H1 (cell line): ENCODE measurements around the gene LMAN1L. TPM values are rescaled to one million over a fixed set of nuclear protein-coding genes. Genes with fewer than 3 reads are reported as not detected.
A peak's percentile ranks its signal among the peaks of the same experiment; 100 is the strongest.

Source experiments
- CTCF ChIA-PET: fragments of 300-600 bp; sonication (Branson Sonifier 250); formaldehyde crosslinking; loops from one replicate; lab custom pipeline; 2021; ENCODE audit not compliant: partially characterized antibody; lab: Charles Lee
- POLR2A ChIA-PET: fragments of 300-600 bp; sonication (Branson Sonifier 250); formaldehyde crosslinking; loops from one replicate; lab custom pipeline; 2021; ENCODE audit warnings: inconsistent platforms; ENCODE audit not compliant: partially characterized antibody; lab: Charles Lee
- DNase-seq, 2 experiments: peaks; one replicate each; pipeline versions ENCODE4 v3.0.0 to v3.0.0-alpha.2; 2010 to 2022; ENCODE audit warnings: low spot score in 2 of 2, low read depth in 1 of 2, mixed read lengths in 1 of 2
- FAIRE-seq: peaks from 2 replicates; lab custom pipeline; 2011; peaks lifted over from hg19 to GRCh38; lab: Jason Lieb, UNC
- H2AFZ ChIP-seq: 2 replicates; pipeline ENCODE4 v1.8.1; 2012; ENCODE audit warnings: low read length, inconsistent platforms
- H2AK5ac ChIP-seq: 2 replicates; pipeline ENCODE4 v1.6.1; 2013; ENCODE audit warnings: low read depth, low read length
- H2BK120ac ChIP-seq: replicated peaks from 2 replicates; pipeline ENCODE3; 2013; ENCODE audit warnings: low read depth, low read length, inconsistent platforms
- H2BK12ac ChIP-seq: 2 replicates; pipeline ENCODE4 v1.6.1; 2013; ENCODE audit warnings: low read depth, low read length
- H2BK15ac ChIP-seq: 2 replicates; pipeline ENCODE4 v1.6.1; 2013; ENCODE audit warnings: low read length
- H2BK20ac ChIP-seq: 2 replicates; pipeline ENCODE4 v1.6.1; 2013; ENCODE audit warnings: low read length
- H2BK5ac ChIP-seq: 2 replicates; pipeline ENCODE4 v1.6.1; 2013; ENCODE audit warnings: low read depth, low read length
- H3K14ac ChIP-seq: 2 replicates; pipeline ENCODE4 v1.6.1; 2013; ENCODE audit warnings: inconsistent platforms; ENCODE audit not compliant: insufficient read length
- H3K18ac ChIP-seq: 2 replicates; pipeline ENCODE4 v1.6.1; 2013; ENCODE audit warnings: low read length; ENCODE audit errors: extremely low read depth
- H3K23ac ChIP-seq: 2 replicates; pipeline ENCODE4 v1.6.1; 2013; ENCODE audit warnings: inconsistent platforms; ENCODE audit not compliant: insufficient read length
- H3K23me2 ChIP-seq: 2 replicates; pipeline ENCODE4 v1.6.1; 2013; ENCODE audit warnings: low read depth, low read length
- H3K27ac ChIP-seq: 2 replicates; pipeline ENCODE4 v1.6.1; 2011; ENCODE audit warnings: low read depth, low read length, inconsistent platforms
- H3K27me3 ChIP-seq, 4 experiments: replicated peaks in 1 of 4; 1 replicate in 1 of 4; 2 replicates in 3 of 4; pipeline versions ENCODE4 v1.6.1 to v1.8.1; 2011 to 2013; ENCODE audit warnings: low read length in 3 of 4, mild to moderate bottlenecking in 3 of 4, inconsistent platforms in 2 of 4, mixed read lengths in 2 of 4, moderate library complexity in 1 of 4; ENCODE audit not compliant: control insufficient read depth in 3 of 4, insufficient read depth in 3 of 4; ENCODE audit errors: extremely low read depth in 1 of 4
- H3K36me3 ChIP-seq, 4 experiments: 2 replicates each; pipeline versions ENCODE4 v1.6.1 to v1.8.1; 2011 to 2013; ENCODE audit warnings: mild to moderate bottlenecking in 4 of 4, low read length in 3 of 4, moderate library complexity in 2 of 4, control low read depth in 1 of 4, inconsistent platforms in 1 of 4; ENCODE audit not compliant: insufficient read depth in 4 of 4, control insufficient read depth in 2 of 4
- H3K4ac ChIP-seq: replicated peaks from 2 replicates; pipeline ENCODE3; 2013; ENCODE audit warnings: low read length, low read depth, mixed read lengths, inconsistent platforms; ENCODE audit not compliant: insufficient read length
- H3K4me1 ChIP-seq, 4 experiments: replicated peaks in 1 of 4; 1 replicate in 1 of 4; 2 replicates in 3 of 4; pipeline versions ENCODE4 v1.6.1 to v1.8.1; 2011 to 2013; ENCODE audit warnings: low read length in 3 of 4, inconsistent platforms in 2 of 4, mixed read lengths in 1 of 4; ENCODE audit not compliant: insufficient read depth in 4 of 4, control insufficient read depth in 3 of 4
- H3K4me2 ChIP-seq, 2 experiments: 2 replicates each; pipeline versions ENCODE4 v1.6.1 to v1.8.1; 2011 to 2013; ENCODE audit warnings: low read depth in 2 of 2, low read length in 2 of 2, control low read depth in 1 of 2, inconsistent platforms in 1 of 2, mild to moderate bottlenecking in 1 of 2; ENCODE audit not compliant: insufficient read depth in 1 of 2
- H3K4me3 ChIP-seq, 4 experiments: fragments of 200-600, 300-600 bp in 1 of 4; sonication (generic), shearing (Covaris generic), sonication (Bioruptor Twin) in 1 of 4; 2 replicates each; pipeline versions ENCODE4 v1.5.1 to v1.8.1; 2011 to 2016; ENCODE audit warnings: low read length in 4 of 4, low read depth in 3 of 4, control low read depth in 2 of 4, inconsistent platforms in 2 of 4, mild to moderate bottlenecking in 2 of 4, mixed read lengths in 1 of 4, moderate library complexity in 1 of 4; ENCODE audit not compliant: insufficient read depth in 2 of 4; ENCODE audit errors: extremely low read depth in 1 of 4
- H3K56ac ChIP-seq: replicated peaks from 2 replicates; pipeline ENCODE3; 2013; ENCODE audit warnings: low read depth, mild to moderate bottlenecking, mixed read lengths, low read length, inconsistent platforms; ENCODE audit not compliant: insufficient read length
- H3K79me1 ChIP-seq: 2 replicates; pipeline ENCODE4 v1.6.1; 2013; ENCODE audit warnings: low read depth, low read length, control low read depth
- H3K79me2 ChIP-seq, 2 experiments: 2 replicates each; pipeline versions ENCODE4 v1.6.1 to v1.8.1; 2012 to 2013; ENCODE audit warnings: low read length in 2 of 2, mild to moderate bottlenecking in 2 of 2, inconsistent platforms in 1 of 2; ENCODE audit not compliant: insufficient read depth in 2 of 2, control insufficient read depth in 1 of 2
- H3K9ac ChIP-seq, 4 experiments: replicated peaks in 1 of 4; 1 replicate in 1 of 4; 2 replicates in 3 of 4; pipeline versions ENCODE4 v1.6.1 to v1.8.1; 2011 to 2013; ENCODE audit warnings: low read depth in 3 of 4, low read length in 3 of 4, control low read depth in 2 of 4, mild to moderate bottlenecking in 2 of 4, moderate library complexity in 2 of 4, inconsistent platforms in 1 of 4; ENCODE audit errors: extremely low read depth in 1 of 4
- H3K9me3 ChIP-seq, 2 experiments: 2 replicates each; pipeline versions ENCODE4 v1.6.1 to v1.8.1; 2012 to 2013; ENCODE audit warnings: mild to moderate bottlenecking in 2 of 2, moderate library complexity in 2 of 2, control low read depth in 1 of 2, inconsistent platforms in 1 of 2, low read depth in 1 of 2, low read length in 1 of 2, mixed read lengths in 1 of 2; ENCODE audit not compliant: insufficient read depth in 2 of 2
- H4K20me1 ChIP-seq, 2 experiments: replicated peaks in 1 of 2; 2 replicates each; pipeline versions ENCODE3 to v1.8.1; 2011 to 2013; ENCODE audit warnings: inconsistent platforms in 2 of 2, low read length in 2 of 2, mild to moderate bottlenecking in 1 of 2; ENCODE audit not compliant: insufficient read depth in 2 of 2, control insufficient read depth in 1 of 2
- H4K5ac ChIP-seq: 2 replicates; pipeline ENCODE4 v1.6.1; 2013; ENCODE audit warnings: low read length, low read depth, mixed read lengths, inconsistent platforms; ENCODE audit not compliant: insufficient read length
- H4K8ac ChIP-seq: 2 replicates; pipeline ENCODE4 v1.8.0; 2013; ENCODE audit warnings: mild to moderate bottlenecking, moderate library complexity, low read length, inconsistent platforms; ENCODE audit not compliant: insufficient read depth; ENCODE audit errors: extremely low read depth
- H4K91ac ChIP-seq: replicated peaks from 2 replicates; pipeline ENCODE3; 2013; ENCODE audit warnings: low read length, mixed read lengths, inconsistent platforms; ENCODE audit not compliant: insufficient read length
- CTBP2 ChIP-seq: IDR thresholded peaks from 2 replicates; pipeline ENCODE4 v1.7.0; 2011; ENCODE audit warnings: borderline replicate concordance, mild to moderate bottlenecking, moderate library complexity, mixed read lengths, low read length; ENCODE audit not compliant: insufficient read depth, insufficient read length
- CTCF ChIP-seq, 3 experiments: IDR thresholded peaks; 1 replicate in 2 of 3; 2 replicates in 1 of 3; pipeline versions ENCODE4 v1.5.1 to v1.6.1; 2011; ENCODE audit warnings: low read length in 3 of 3, mild to moderate bottlenecking in 3 of 3, inconsistent platforms in 2 of 3, low read depth in 1 of 3, moderate library complexity in 1 of 3; ENCODE audit not compliant: insufficient read depth in 1 of 3; ENCODE audit errors: control extremely low read depth in 1 of 3
- EP300 ChIP-seq, 2 experiments: IDR thresholded peaks; 1 replicate in 1 of 2; 2 replicates in 1 of 2; pipeline ENCODE4 v1.6.1; 2011 to 2012; ENCODE audit warnings: low read depth in 2 of 2, low read length in 2 of 2, mild to moderate bottlenecking in 2 of 2, borderline replicate concordance in 1 of 2, inconsistent platforms in 1 of 2, moderate library complexity in 1 of 2
- POLR2A ChIP-seq, 2 experiments: IDR thresholded peaks; 1 replicate in 1 of 2; 2 replicates in 1 of 2; pipeline ENCODE4 v1.6.1; 2011; ENCODE audit warnings: low read depth in 2 of 2, low read length in 2 of 2, mild to moderate bottlenecking in 2 of 2; ENCODE audit errors: control extremely low read depth in 1 of 2
- RAD21 ChIP-seq, 2 experiments: IDR thresholded peaks in 1 of 2; conservative IDR thresholded peaks in 1 of 2; 2 replicates each; pipeline ENCODE4 v1.6.1; 2011; ENCODE audit warnings: low read depth in 2 of 2, low read length in 2 of 2, improper control_type of control experiment in 1 of 2, inconsistent platforms in 1 of 2, mild to moderate bottlenecking in 1 of 2, moderate library complexity in 1 of 2
- SP4 ChIP-seq: IDR thresholded peaks from 2 replicates; pipeline ENCODE4 v1.6.1; 2012; ENCODE audit warnings: low read length, inconsistent platforms
- TEAD4 ChIP-seq: IDR thresholded peaks from 2 replicates; pipeline ENCODE4 v1.6.1; 2012; ENCODE audit warnings: low read depth, low read length, inconsistent platforms, mixed read lengths
- ZNF274 ChIP-seq: IDR thresholded peaks from 2 replicates; pipeline ENCODE4 v1.7.0; 2012; ENCODE audit warnings: low read length, borderline replicate concordance; ENCODE audit errors: extremely low read depth
- whole genome bisulfite sequencing, 2 experiments: shearing (Covaris generic) in 1 of 2; methylation state at CpG; one replicate each; pipeline versions ENCODE4 v1.1.6 to v1.1.7; 2013 to 2015; ENCODE audit warnings: low lambda C conversion rate in 2 of 2, mixed read lengths in 2 of 2, inconsistent platforms in 1 of 2, low coverage in 1 of 2, missing lambda C conversion rate in 1 of 2; ENCODE audit not compliant: insufficient replicate concordance in 2 of 2, insufficient coverage in 1 of 2, insufficient read length in 1 of 2; ENCODE audit errors: extremely low coverage in 1 of 2, missing lambda C conversion rate in 1 of 2; 5-methylcytosine and 5-hydroxymethylcytosine counted together
- polyA plus RNA-seq, 7 experiments: library from polyadenylated mRNA; depleted of rRNA in 3 of 7; stranded (reverse) in 5 of 7; unstranded in 2 of 7; fragments of >200 nt in 5 of 7; fragments of 200-250 nt in 2 of 7; gene quantifications; 1 replicate in 5 of 7; 2 replicates in 1 of 7; 4 replicates in 1 of 7; pipeline versions ENCODE4 v1.2.1 to v1.2.3, GENCODE V29; 2011 to 2013; ENCODE audit warnings: missing spikeins in 2 of 7, mixed read lengths in 2 of 7
- total RNA-seq: library from RNA; stranded (reverse); fragmentation: NEBNext Ultra II Directional; extraction: Animal tissue kit (Norgen Biotek cat#: 25700); gene quantifications from 2 replicates; pipeline ENCODE4 v1.2.1, GENCODE V29; 2021

Gene LMAN1L
- total and polyA plus RNA-seq, 2 of the 8 experiments (the other 6 are each of a cell fraction or from before 2014, with no cell fraction given) = not detected

- H3K4me1 ChIP-seq = peaks cover 0 to 5% (median 2%) of the 10 kb centered on the region in 4 experiments; a peak in 3 of 7 replicates
- H3K4me2 ChIP-seq = no peak overlapping the region; a peak in 1 of 4 replicates
- DNase-seq (peak; percentile 34 to 96), FAIRE-seq (no peak)
- no peak overlapping the region for H3K27ac ChIP-seq
- no peak overlapping the region for H3K23ac ChIP-seq
- no peak overlapping the region; the same call in 1 of the 2 replicates for H4K8ac ChIP-seq
- 59% methylated on average over 18 of the region's 18 CpGs; no CpG with 5 or more reads in 1 of the 2 experiments for WGBS, 2 experiments
- H4K20me1 ChIP-seq = peaks cover 2 to 14% of the 10 kb centered on the region in 2 experiments
- no peak overlapping the region for H2BK15ac ChIP-seq
- H3K18ac ChIP-seq = no peak overlapping the region; the same call in 1 of the 2 replicates
- H3K14ac ChIP-seq = no peak overlapping the region
- H2BK5ac ChIP-seq = peak overlapping the region; percentile 50; the same call in 1 of the 2 replicates
- peak overlapping the region; percentile 9 for H4K5ac ChIP-seq
- peak overlapping the region; percentile 81 for H4K91ac ChIP-seq
- no peak overlapping the region for H2BK20ac ChIP-seq
- no peaks in the 10 kb centered on the region for H3K27me3 ChIP-seq
- H2AFZ ChIP-seq = no peak overlapping the region
- H3K23me2 ChIP-seq = no peaks in the 10 kb centered on the region
- POLR2A ChIA-PET = interaction anchor here (0.7 to 3.6 kb wide), 7 partner anchors 9 to 126 kb away, joined by 3 to 20 read pairs (median 3); partner anchors contain the start of gene MPI
- H3K9me3 ChIP-seq = no peaks in the 10 kb centered on the region
- H3K79me2 ChIP-seq = no peaks in the 10 kb centered on the region
- CTCF ChIA-PET = interaction anchor here (0.6 to 53.7 kb wide), 41 partner anchors 9 to 551 kb away, joined by 3 to 1439 read pairs (median 5); partner anchors contain the start of genes CLK3, CPLX3, CSK and CYP1A2
- H2BK12ac ChIP-seq = no peak overlapping the region
- H3K79me1 ChIP-seq = 0 out of 2 replicates have a peak, but pooled peaks cover 2% of the 10 kb centered on the region
- H2AK5ac ChIP-seq = no peak overlapping the region
- no peak overlapping the region for H3K4me3 ChIP-seq
- no peak overlapping the region for H2BK120ac ChIP-seq
- peaks cover 0 to 14% (median 0%) of the 10 kb centered on the region in 4 experiments; a peak in 1 of 8 replicates for H3K36me3 ChIP-seq
- H3K9ac ChIP-seq = no peak overlapping the region
- no peak overlapping the region for H3K56ac ChIP-seq
- no peak overlapping the region for H3K4ac ChIP-seq
- peak; percentile 88 to 91 for TF ChIP-seq RAD21 (IDR thresholded peaks at IDR 0.05 in 1 of 2, conservative IDR thresholded peaks at IDR 0.05 in 1 of 2; ENCODE audit: low read depth in 2 of 2, low read length in 2 of 2)
- TF ChIP-seq ZNF274 = no peak
- 0 out of 2 replicates have a peak, but pooled peaks have one; percentile 21 for TF ChIP-seq SP4
- TF ChIP-seq TEAD4 = 0 out of 2 replicates have a peak, but pooled peaks have one; percentile 13
- peak in 1 of 2 experiments; percentile 23; a peak in 1 of 3 replicates for TF ChIP-seq EP300 (IDR thresholded peaks at IDR 0.05; ENCODE audit: borderline replicate concordance in 1 of 2, low read depth in 2 of 2, low read length in 2 of 2)
- TF ChIP-seq CTCF (IDR thresholded peaks at IDR 0.05; ENCODE audit: control extremely low read depth in 1 of 3, insufficient read depth in 1 of 3, low read depth in 1 of 3, low read length in 3 of 3) = peak; percentile 96 to 99 (median 99)
- no peak for TF ChIP-seq CTBP2
- TF ChIP-seq POLR2A (IDR thresholded peaks at IDR 0.05; ENCODE audit: control extremely low read depth in 1 of 2, low read depth in 2 of 2, low read length in 2 of 2) = no peak
These were observed 12.6 kb upstream of the LMAN1L start for GRCh38 chr15:74799856-74800558.
